Effector memory CD4-positive, alpha-beta T cell (primary cell): ENCODE measurements around the gene CCIN.

Experiments
- DNase-seq, 3 donors: peaks; one replicate each; pipeline ENCODE4 v3.0.0-alpha.2; 2020
- H3K27ac ChIP-seq: 2 replicates; pipeline ENCODE4 v1.7.0; 2013; ENCODE audit warnings: mild to moderate bottlenecking, low read length, moderate library complexity; ENCODE audit not compliant: insufficient read depth, poor library complexity, severe bottlenecking
- H3K27me3 ChIP-seq: replicated peaks from 2 replicates; pipeline ENCODE4 v1.7.0; 2013; ENCODE audit warnings: mild to moderate bottlenecking, low read length; ENCODE audit not compliant: insufficient read depth, control insufficient read depth, poor library complexity, severe bottlenecking
- H3K36me3 ChIP-seq: 2 replicates; pipeline ENCODE4 v1.7.0; 2013; ENCODE audit warnings: mild to moderate bottlenecking, low read length, moderate library complexity; ENCODE audit not compliant: control insufficient read depth, insufficient read depth
- H3K4me1 ChIP-seq: 2 replicates; pipeline ENCODE4 v1.7.0; 2013; ENCODE audit warnings: low read length, mild to moderate bottlenecking; ENCODE audit not compliant: control insufficient read depth, insufficient read depth, poor library complexity, severe bottlenecking
- H3K4me3 ChIP-seq: 2 replicates; pipeline ENCODE4 v1.7.0; 2013; ENCODE audit warnings: low read length, low read depth, mild to moderate bottlenecking; ENCODE audit not compliant: insufficient read depth, poor library complexity, severe bottlenecking
- H3K9me3 ChIP-seq: 2 replicates; pipeline ENCODE4 v1.7.0; 2013; ENCODE audit warnings: mild to moderate bottlenecking, low read length, moderate library complexity; ENCODE audit not compliant: control insufficient read depth

CCIN gene

DNA sequence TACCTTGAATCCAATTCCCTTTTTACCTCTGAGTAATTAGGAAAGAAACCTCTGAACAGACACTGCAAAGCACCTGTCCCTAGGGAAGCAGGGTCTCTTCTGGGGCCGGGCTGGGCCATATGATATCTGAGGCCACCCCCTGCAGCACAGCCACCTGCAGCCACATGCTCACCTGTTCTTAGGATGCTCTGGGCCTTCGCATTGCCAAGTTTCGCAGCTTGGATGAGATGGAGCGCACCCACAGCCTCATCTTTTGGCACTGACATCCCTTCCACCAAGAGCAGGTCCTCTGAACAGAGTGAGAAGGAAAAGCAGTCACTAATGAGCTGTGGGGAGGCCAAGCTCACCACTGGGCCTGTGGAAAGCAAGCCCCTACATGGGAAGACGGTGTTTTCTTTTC is 48.8 kb downstream of the CCIN start:
- Histone ChIP-seq H3K4me1 (peaks cover 17% of the 10 kb centered on the region), H3K4me3 (no peak overlapping the region), H3K27me3 (no peaks in the 10 kb centered on the region), H3K9me3 (peaks cover 5% of the 10 kb centered on the region), H3K36me3 (peaks cover 45% of the 10 kb centered on the region), H3K27ac (no peak overlapping the region)
- no peak for DNase-seq

DNA sequence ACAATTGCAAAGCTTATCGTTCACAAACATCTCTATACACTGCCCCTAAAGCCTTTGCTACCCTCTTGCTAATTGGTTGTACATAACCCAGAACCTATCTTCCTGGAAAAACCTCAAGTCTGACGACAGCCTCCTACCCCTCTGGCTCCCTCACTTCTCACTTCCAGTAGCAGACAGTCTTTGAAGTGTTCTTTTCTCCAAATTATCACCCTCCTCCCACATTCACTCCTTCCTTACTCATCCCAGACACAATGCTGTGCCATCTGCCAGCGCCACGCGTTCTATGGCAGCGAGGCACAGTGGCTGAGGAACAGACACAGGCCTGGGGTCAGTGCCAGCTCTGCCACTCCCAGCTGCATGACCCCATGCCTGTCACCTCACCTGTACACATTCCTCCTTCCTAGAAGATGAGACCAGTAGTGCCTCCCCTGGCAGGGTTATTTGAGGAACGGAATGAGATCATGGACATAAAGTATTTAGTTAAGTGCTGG is 49.3 kb downstream of the CCIN start:
- Histone ChIP-seq H3K4me1 (peaks cover 17% of the 10 kb centered on the region), H3K36me3 (peaks cover 47% of the 10 kb centered on the region), H3K4me3 (no peak overlapping the region), H3K27me3 (no peaks in the 10 kb centered on the region), H3K27ac (no peak overlapping the region), H3K9me3 (peaks cover 5% of the 10 kb centered on the region)
- no peak for DNase-seq
